Neural crest cell (in vitro differentiated cells): ENCODE data around the gene CEACAM6. TPM values are rescaled to one million over a fixed set of nuclear protein-coding genes. Genes with fewer than 3 reads are reported as not detected.

Experiments used
- DNase-seq: peaks from one replicate; pipeline ENCODE4 v3.0.0; 2021; ENCODE audit warnings: low read depth, mixed read lengths, low spot score
- H3K27ac Mint-ChIP-seq: one replicate; pipeline ENCODE4 v1.8.0; 2021; ENCODE audit warnings: mild to moderate bottlenecking, mixed read lengths; ENCODE audit not compliant: unreplicated experiment
- H3K27me3 Mint-ChIP-seq: 2 replicates; pipeline ENCODE4 v1.8.0; 2021; ENCODE audit warnings: low read depth, mild to moderate bottlenecking, mixed read lengths
- H3K36me3 Mint-ChIP-seq: 2 replicates; pipeline ENCODE4 v1.8.0; 2021; ENCODE audit warnings: low read depth, mild to moderate bottlenecking, mixed read lengths
- H3K4me1 Mint-ChIP-seq: 2 replicates; pipeline ENCODE4 v1.8.0; 2021; ENCODE audit warnings: mixed read lengths
- H3K4me3 Mint-ChIP-seq: one replicate; pipeline ENCODE4 v1.8.0; 2021; ENCODE audit warnings: mild to moderate bottlenecking, mixed read lengths
- H3K9me3 Mint-ChIP-seq: 2 replicates; pipeline ENCODE4 v1.8.0; 2021; ENCODE audit warnings: mixed read lengths
- CTCF ChIP-seq: fragments of 200-600 bp; sonication (generic); conservative IDR thresholded peaks from 2 replicates; pipeline ENCODE4 v1.5.0; 2021; ENCODE audit warnings: antibody characterized with exemption, mild to moderate bottlenecking
- total RNA-seq: library from RNA; stranded (reverse); gene quantifications from 2 replicates; pipeline ENCODE4 v1.2.1, GENCODE V29; 2021

The CEACAM6 gene
- total RNA-seq, 1 donor from 2014 or later, result not detected

GRCh38 chr19:41799444-41800000, 44.2 kb downstream of the CEACAM6 start:
- Mint-ChIP-seq H3K36me3 (no peaks in the 10 kb centered on the region), H3K27ac (no peak overlapping the region), H3K9me3 (no peaks in the 10 kb centered on the region), H3K4me3 (no peak overlapping the region), H3K4me1 (no peaks in the 10 kb centered on the region), H3K27me3 (peaks cover 84% of the 10 kb centered on the region)
- no peak for DNase-seq
- no peak for TF ChIP-seq CTCF

- Mint-ChIP-seq H3K9me3 (no peaks in the 10 kb centered on the region), H3K27ac (no peak overlapping the region), H3K27me3 (peaks cover 87% of the 10 kb centered on the region), H3K4me1 (no peaks in the 10 kb centered on the region), H3K36me3 (no peaks in the 10 kb centered on the region), H3K4me3 (no peak overlapping the region)
- no peak for DNase-seq
- no peak for TF ChIP-seq CTCF
These were observed 45.7 kb downstream of the CEACAM6 start for GRCh38 chr19:41801031-41801430.

DNA sequence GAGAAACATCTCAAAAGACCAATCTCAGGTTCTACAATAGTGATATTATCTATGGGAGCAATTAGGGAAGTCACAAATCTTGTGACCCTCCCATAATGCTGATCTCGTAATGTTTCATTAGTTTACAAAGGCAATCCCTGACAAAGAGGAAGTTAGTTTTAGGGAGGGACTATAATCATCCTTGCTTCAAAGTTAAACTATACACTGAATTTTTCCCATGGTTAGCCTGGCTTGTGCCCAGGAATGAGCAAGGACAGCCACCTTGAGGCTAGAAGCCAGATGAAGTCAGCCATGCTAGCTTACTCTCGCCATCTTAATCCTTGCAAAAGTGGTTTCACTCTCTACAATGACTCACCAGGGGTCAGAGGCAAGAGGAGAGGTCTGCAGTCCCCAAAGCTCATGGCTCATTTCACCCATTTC, 46.5 kb downstream of the CEACAM6 start:
- Mint-ChIP-seq H3K9me3 (no peaks in the 10 kb centered on the region), H3K4me1 (no peaks in the 10 kb centered on the region), H3K36me3 (no peaks in the 10 kb centered on the region), H3K27me3 (peaks cover 82% of the 10 kb centered on the region), H3K4me3 (no peak overlapping the region), H3K27ac (no peak overlapping the region)
- no peak for DNase-seq
- TF ChIP-seq CTCF, result no peak

DNA sequence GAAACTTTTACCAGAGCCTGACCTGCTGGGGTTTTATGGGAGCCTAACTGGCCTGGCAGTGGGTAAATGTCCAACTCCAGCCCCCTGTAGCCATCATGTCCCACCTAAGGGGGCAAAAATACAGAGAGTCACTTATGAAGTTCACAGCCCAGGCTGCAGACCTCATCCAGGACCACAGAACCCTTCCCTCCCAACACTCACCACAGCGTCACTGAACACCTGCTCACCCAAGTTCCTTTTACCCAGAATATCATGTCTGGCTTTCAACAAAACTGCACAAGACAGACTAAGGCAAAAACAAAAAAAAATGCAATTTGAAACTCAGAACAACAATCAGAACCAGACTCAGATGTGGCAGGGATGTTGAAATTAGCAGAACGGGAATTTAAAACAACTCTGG, 47.4 kb downstream of the CEACAM6 start:
- no peaks in the 10 kb centered on the region for H3K9me3 Mint-ChIP-seq
- H3K36me3 Mint-ChIP-seq, result no peaks in the 10 kb centered on the region

DNA sequence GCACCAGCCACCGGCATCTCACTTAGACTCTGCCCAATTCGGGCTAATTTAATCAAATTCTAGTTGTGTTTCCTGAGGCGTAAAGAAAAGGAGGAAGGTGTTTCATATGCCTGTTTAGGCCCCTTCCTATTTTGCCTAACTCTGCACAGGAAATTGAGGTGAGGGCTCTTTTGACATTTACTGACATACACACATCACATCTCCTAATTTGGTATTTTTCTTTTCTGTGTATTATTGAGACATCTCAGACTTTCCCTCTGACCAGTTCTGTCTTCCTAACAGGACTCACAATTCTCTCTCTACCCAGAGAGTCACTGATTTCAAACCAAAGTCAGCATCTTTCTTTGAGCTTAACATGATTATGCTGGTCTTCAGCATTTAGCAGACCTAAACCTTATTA, 49.0 kb downstream of the CEACAM6 start:
- TF ChIP-seq CTCF, result no peak
- H3K4me1 Mint-ChIP-seq, result no peaks in the 10 kb centered on the region
- no peak overlapping the region for H3K4me3 Mint-ChIP-seq
- peaks cover 68% of the 10 kb centered on the region for H3K27me3 Mint-ChIP-seq
- H3K36me3 Mint-ChIP-seq, result no peaks in the 10 kb centered on the region
- no peak overlapping the region for H3K27ac Mint-ChIP-seq
- H3K9me3 Mint-ChIP-seq, result no peaks in the 10 kb centered on the region
- no peak for DNase-seq

More for the DNA sequence above, 47.4 kb downstream of the CEACAM6 start:
- Mint-ChIP-seq H3K4me3 (no peak overlapping the region), H3K27ac (no peak overlapping the region), H3K4me1 (no peaks in the 10 kb centered on the region), H3K27me3 (peaks cover 78% of the 10 kb centered on the region)
- DNase-seq, result no peak
- TF ChIP-seq CTCF, result no peak
